ENCODE measurements around the gene RHBG. TPM values are rescaled to one million over a fixed set of nuclear protein-coding genes. Genes with fewer than 3 reads are reported as not detected.

Gene RHBG
- total and polyA plus RNA-seq, 2 donors, result 0.05 to 0.37 TPM

GRCh38 chr1:156423422-156424352 lies 54.7 kb downstream of the RHBG start:
- H3K9me3 ChIP-seq (ENCODE audit: control insufficient read depth in 2 of 2, insufficient read depth in 1 of 2, low read length in 1 of 2), result peaks cover 2 to 4% of the 10 kb centered on the region in 2 donors
- no peaks in the 10 kb centered on the region for H3K36me3 ChIP-seq (ENCODE audit: control insufficient read depth in 2 of 2, insufficient read depth in 2 of 2, low read length in 1 of 2)
- 41% methylated on average over 7 of the region's 7 CpGs for WGBS
- peaks cover 72 to 99% of the 10 kb centered on the region in 2 donors for H3K27me3 ChIP-seq (ENCODE audit: control insufficient read depth in 2 of 2, insufficient read depth in 1 of 2, low read length in 1 of 2)
- no peak overlapping the region for H3K4me3 ChIP-seq (ENCODE audit: low read length in 2 of 2)
- no peak overlapping the region for H3K27ac ChIP-seq (ENCODE audit: low read depth in 1 of 2, low read length in 1 of 2)
- H3K4me1 ChIP-seq (ENCODE audit: control insufficient read depth in 2 of 2, insufficient read depth in 2 of 2, low read length in 2 of 2), result peaks cover 15 to 23% of the 10 kb centered on the region in 2 donors
- no peak for DNase-seq (ENCODE audit: low read depth in 6 of 9, low spot score in 9 of 9)

GRCh38 chr1:156424806-156425432 lies 55.9 kb downstream of the RHBG start:
- Histone ChIP-seq H3K27me3 (ENCODE audit: control insufficient read depth in 2 of 2, insufficient read depth in 1 of 2, low read length in 1 of 2) (peaks cover 68 to 99% of the 10 kb centered on the region in 2 donors), H3K4me3 (ENCODE audit: low read length in 2 of 2) (no peak overlapping the region), H3K27ac (ENCODE audit: low read depth in 1 of 2, low read length in 1 of 2) (no peak overlapping the region), H3K4me1 (ENCODE audit: control insufficient read depth in 2 of 2, insufficient read depth in 2 of 2, low read length in 2 of 2) (peaks cover 15 to 20% of the 10 kb centered on the region in 2 donors), H3K36me3 (ENCODE audit: control insufficient read depth in 2 of 2, insufficient read depth in 2 of 2, low read length in 1 of 2) (no peaks in the 10 kb centered on the region), H3K9me3 (ENCODE audit: control insufficient read depth in 2 of 2, insufficient read depth in 1 of 2, low read length in 1 of 2) (peaks cover 2 to 4% of the 10 kb centered on the region in 2 donors)
- no peak for DNase-seq (ENCODE audit: low read depth in 6 of 9, low spot score in 9 of 9)
- 79% methylated on average over 10 of the region's 10 CpGs for WGBS

- Histone ChIP-seq H3K27ac (ENCODE audit: low read depth in 1 of 2, low read length in 1 of 2) (no peak overlapping the region), H3K4me1 (ENCODE audit: control insufficient read depth in 2 of 2, insufficient read depth in 2 of 2, low read length in 2 of 2) (peaks cover 6 to 9% of the 10 kb centered on the region in 2 donors), H3K9me3 (ENCODE audit: control insufficient read depth in 2 of 2, insufficient read depth in 1 of 2, low read length in 1 of 2) (peaks cover 0 to 4% of the 10 kb centered on the region in 2 donors), H3K27me3 (ENCODE audit: control insufficient read depth in 2 of 2, insufficient read depth in 1 of 2, low read length in 1 of 2) (peaks cover 64 to 99% of the 10 kb centered on the region in 2 donors), H3K4me3 (ENCODE audit: low read length in 2 of 2) (no peak overlapping the region), H3K36me3 (ENCODE audit: control insufficient read depth in 2 of 2, insufficient read depth in 2 of 2, low read length in 1 of 2) (no peaks in the 10 kb centered on the region)
- DNase-seq (ENCODE audit: low read depth in 6 of 9, low spot score in 9 of 9), result no peak
- WGBS, result 97% methylated on average over 7 of the region's 7 CpGs
Observed at GRCh38 chr1:156425943-156426342, 56.9 kb downstream of the RHBG start.

- peaks cover 56 to 99% of the 10 kb centered on the region in 2 donors for H3K27me3 ChIP-seq (ENCODE audit: control insufficient read depth in 2 of 2, insufficient read depth in 1 of 2, low read length in 1 of 2)
- no peak overlapping the region for H3K27ac ChIP-seq (ENCODE audit: low read depth in 1 of 2, low read length in 1 of 2)
- no peak for DNase-seq (ENCODE audit: low read depth in 6 of 9, low spot score in 9 of 9)
- H3K4me1 ChIP-seq (ENCODE audit: control insufficient read depth in 2 of 2, insufficient read depth in 2 of 2, low read length in 2 of 2), result no peaks in the 10 kb centered on the region
- H3K4me3 ChIP-seq (ENCODE audit: low read length in 2 of 2), result no peak overlapping the region
- 75% methylated on average over 5 of the region's 5 CpGs for WGBS
- no peaks in the 10 kb centered on the region for H3K36me3 ChIP-seq (ENCODE audit: control insufficient read depth in 2 of 2, insufficient read depth in 2 of 2, low read length in 1 of 2)
- no peaks in the 10 kb centered on the region for H3K9me3 ChIP-seq (ENCODE audit: control insufficient read depth in 2 of 2, insufficient read depth in 1 of 2, low read length in 1 of 2)
Observed at GRCh38 chr1:156427957-156428356, 58.9 kb downstream of the RHBG start.

GRCh38 chr1:156428746-156429288 lies 59.8 kb downstream of the RHBG start:
- DNase-seq (ENCODE audit: low read depth in 6 of 9, low spot score in 9 of 9), result no peak
- Histone ChIP-seq H3K9me3 (ENCODE audit: control insufficient read depth in 2 of 2, insufficient read depth in 1 of 2, low read length in 1 of 2) (no peaks in the 10 kb centered on the region), H3K27ac (ENCODE audit: low read depth in 1 of 2, low read length in 1 of 2) (no peak overlapping the region), H3K27me3 (ENCODE audit: control insufficient read depth in 2 of 2, insufficient read depth in 1 of 2, low read length in 1 of 2) (peaks cover 55 to 99% of the 10 kb centered on the region in 2 donors), H3K4me1 (ENCODE audit: control insufficient read depth in 2 of 2, insufficient read depth in 2 of 2, low read length in 2 of 2) (no peaks in the 10 kb centered on the region), H3K36me3 (ENCODE audit: control insufficient read depth in 2 of 2, insufficient read depth in 2 of 2, low read length in 1 of 2) (no peaks in the 10 kb centered on the region), H3K4me3 (ENCODE audit: low read length in 2 of 2) (no peak overlapping the region)
- 13% methylated on average over 4 of the region's 4 CpGs for WGBS

GRCh38 chr1:156429313-156430060 lies 60.5 kb downstream of the RHBG start:
- DNase-seq (ENCODE audit: low read depth in 6 of 9, low spot score in 9 of 9), result no peak
- H3K9me3 ChIP-seq (ENCODE audit: control insufficient read depth in 2 of 2, insufficient read depth in 1 of 2, low read length in 1 of 2), result no peaks in the 10 kb centered on the region
- H3K27me3 ChIP-seq (ENCODE audit: control insufficient read depth in 2 of 2, insufficient read depth in 1 of 2, low read length in 1 of 2), result peaks cover 54 to 99% of the 10 kb centered on the region in 2 donors
- WGBS, result 7% methylated on average over 13 of the region's 13 CpGs
- no peaks in the 10 kb centered on the region for H3K4me1 ChIP-seq (ENCODE audit: control insufficient read depth in 2 of 2, insufficient read depth in 2 of 2, low read length in 2 of 2)
- no peak overlapping the region for H3K4me3 ChIP-seq (ENCODE audit: low read length in 2 of 2)
- H3K36me3 ChIP-seq (ENCODE audit: control insufficient read depth in 2 of 2, insufficient read depth in 2 of 2, low read length in 1 of 2), result no peaks in the 10 kb centered on the region
- H3K27ac ChIP-seq (ENCODE audit: low read depth in 1 of 2, low read length in 1 of 2), result no peak overlapping the region

- H3K27me3 ChIP-seq (ENCODE audit: control insufficient read depth in 2 of 2, insufficient read depth in 1 of 2, low read length in 1 of 2), result peaks cover 58 to 99% of the 10 kb centered on the region in 2 donors
- DNase-seq (ENCODE audit: low read depth in 6 of 9, low spot score in 9 of 9), result no peak
Observed at GRCh38 chr1:156430303-156430702, 61.3 kb downstream of the RHBG start.

GRCh38 chr1:156430866-156431265 lies 61.9 kb downstream of the RHBG start:
- no peak overlapping the region for H3K27ac ChIP-seq (ENCODE audit: low read depth in 1 of 2, low read length in 1 of 2)
- no peak for DNase-seq (ENCODE audit: low read depth in 6 of 9, low spot score in 9 of 9)
- H3K27me3 ChIP-seq (ENCODE audit: control insufficient read depth in 2 of 2, insufficient read depth in 1 of 2, low read length in 1 of 2), result peaks cover 60 to 100% of the 10 kb centered on the region in 2 donors
- no peaks in the 10 kb centered on the region for H3K9me3 ChIP-seq (ENCODE audit: control insufficient read depth in 2 of 2, insufficient read depth in 1 of 2, low read length in 1 of 2)
- 12% methylated on average over 3 of the region's 3 CpGs for WGBS
- peaks cover 4 to 6% of the 10 kb centered on the region in 2 donors for H3K4me1 ChIP-seq (ENCODE audit: control insufficient read depth in 2 of 2, insufficient read depth in 2 of 2, low read length in 2 of 2)
- H3K4me3 ChIP-seq (ENCODE audit: low read length in 2 of 2), result no peak overlapping the region
- no peaks in the 10 kb centered on the region for H3K36me3 ChIP-seq (ENCODE audit: control insufficient read depth in 2 of 2, insufficient read depth in 2 of 2, low read length in 1 of 2)

More at GRCh38 chr1:156430303-156430702, 61.3 kb downstream of the RHBG start:
- WGBS, result 4% methylated on average over 7 of the region's 7 CpGs
- H3K9me3 ChIP-seq (ENCODE audit: control insufficient read depth in 2 of 2, insufficient read depth in 1 of 2, low read length in 1 of 2), result no peaks in the 10 kb centered on the region
- H3K4me1 ChIP-seq (ENCODE audit: control insufficient read depth in 2 of 2, insufficient read depth in 2 of 2, low read length in 2 of 2), result peaks cover under 1 to 2% of the 10 kb centered on the region in 2 donors
- no peaks in the 10 kb centered on the region for H3K36me3 ChIP-seq (ENCODE audit: control insufficient read depth in 2 of 2, insufficient read depth in 2 of 2, low read length in 1 of 2)
- no peak overlapping the region for H3K4me3 ChIP-seq (ENCODE audit: low read length in 2 of 2)
- H3K27ac ChIP-seq (ENCODE audit: low read depth in 1 of 2, low read length in 1 of 2), result no peak overlapping the region
